ENCODE measurements around the gene FNTB.

The FNTB gene

GRCh38 chr14:64979336-64980074 lies 7.2 kb upstream of the FNTB start:
- DNase-seq (ENCODE audit: low spot score): no peak

DNA sequence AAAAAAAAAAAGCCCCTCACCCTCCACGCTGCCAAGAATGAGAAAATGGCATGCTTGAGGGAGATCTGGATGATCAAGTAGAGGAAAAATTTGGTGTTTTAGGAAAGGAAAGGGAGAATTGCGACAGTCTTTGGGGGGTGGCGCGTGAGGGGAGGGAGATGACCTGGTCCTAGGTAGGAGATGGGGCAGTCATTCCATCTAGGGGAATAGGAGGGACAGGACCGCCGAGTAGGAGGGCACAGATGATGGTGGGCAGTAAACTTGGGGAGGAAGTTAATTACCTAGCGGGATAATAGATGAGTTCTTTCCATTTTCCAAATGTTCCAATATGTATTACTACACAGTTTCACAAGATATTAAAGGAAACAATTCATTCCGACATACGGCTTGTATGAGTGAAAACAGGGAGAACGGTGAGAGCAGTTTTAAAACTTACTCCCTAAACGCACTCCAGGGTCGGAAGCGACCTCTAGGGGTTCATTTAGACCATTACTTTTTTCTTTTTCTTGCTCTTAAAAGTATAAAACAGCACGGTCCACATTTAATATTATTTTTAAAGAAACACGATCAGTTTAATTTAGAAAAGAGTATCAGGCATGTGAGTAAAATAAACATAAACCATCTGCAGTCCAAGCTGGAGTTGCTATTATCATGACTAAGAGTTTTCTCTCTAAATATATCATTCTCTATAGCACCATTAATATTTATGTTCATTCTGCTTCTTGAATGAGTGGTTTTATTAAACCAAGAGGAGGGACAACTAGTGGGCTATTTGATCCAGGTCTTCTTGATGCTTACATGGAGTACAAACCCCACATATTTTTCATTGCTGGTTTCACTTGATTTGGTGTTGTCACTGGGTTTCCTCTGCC lies 3.0 kb upstream of the FNTB start:
- DNase-seq (ENCODE audit: low spot score): peak; percentile 75

DNA sequence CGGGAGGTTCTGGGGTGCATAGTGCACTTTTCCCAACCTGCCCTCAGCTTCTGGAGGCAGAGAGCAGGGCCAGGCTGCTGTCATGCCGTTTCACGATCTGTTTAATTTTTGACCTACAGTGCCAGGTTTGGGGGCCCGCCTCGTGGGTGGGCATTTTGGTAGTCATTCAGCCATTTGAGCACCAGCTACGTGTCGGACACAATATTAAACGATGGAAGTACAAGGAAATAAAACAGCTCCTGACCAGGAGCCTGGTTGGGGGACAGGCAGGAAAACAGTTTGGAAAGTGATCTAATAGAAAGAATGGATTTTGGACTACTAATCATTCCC lies 708 bp downstream of the FNTB start:
- DNase-seq (ENCODE audit: low spot score): no peak

GRCh38 chr14:64990296-64990695 lies 3.6 kb downstream of the FNTB start:
- DNase-seq (ENCODE audit: low spot score): no peak

- DNase-seq (ENCODE audit: low spot score): no peak
Observed at GRCh38 chr14:64990939-64991338, 4.2 kb downstream of the FNTB start.

- no peak for DNase-seq (ENCODE audit: low spot score)
Observed at GRCh38 chr14:64992328-64992885, 5.7 kb downstream of the FNTB start.

DNA sequence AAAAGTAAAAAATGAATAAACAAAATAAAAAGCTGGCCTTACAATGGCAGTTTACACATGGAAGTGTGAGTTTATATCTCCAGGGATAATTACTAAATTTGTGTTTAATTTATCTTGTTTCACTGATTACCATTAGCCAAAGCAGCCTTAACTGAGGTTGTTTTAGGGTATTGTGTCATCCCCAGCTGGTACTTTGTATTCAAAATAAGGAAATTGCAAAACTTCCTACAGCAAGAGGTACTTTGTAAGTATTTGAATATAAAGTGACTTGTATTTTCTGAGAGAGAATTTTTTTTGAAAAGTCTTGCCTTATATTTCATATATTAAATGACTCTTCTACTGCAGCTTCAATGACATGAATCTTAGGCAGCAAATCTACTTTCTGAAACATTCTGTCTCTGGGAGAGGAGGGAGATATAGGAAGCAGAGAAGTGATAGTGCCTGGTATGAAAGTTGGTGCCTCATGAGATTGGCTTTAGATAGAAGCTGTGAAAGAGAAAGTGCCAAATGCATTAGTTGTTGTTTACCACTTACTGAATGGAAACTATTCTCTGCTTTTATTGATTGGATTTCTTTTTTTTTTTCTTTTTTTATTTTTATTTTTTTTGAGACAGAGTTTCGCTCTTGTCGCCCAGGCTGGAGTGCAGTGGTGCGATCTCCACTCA lies 6.7 kb downstream of the FNTB start:
- no peak for DNase-seq (ENCODE audit: low spot score)

GRCh38 chr14:64994540-64994939 lies 7.8 kb downstream of the FNTB start:
- DNase-seq (ENCODE audit: low spot score): no peak

- DNase-seq (ENCODE audit: low spot score): no peak
Observed at GRCh38 chr14:64995291-64995690, 8.6 kb downstream of the FNTB start.

DNA sequence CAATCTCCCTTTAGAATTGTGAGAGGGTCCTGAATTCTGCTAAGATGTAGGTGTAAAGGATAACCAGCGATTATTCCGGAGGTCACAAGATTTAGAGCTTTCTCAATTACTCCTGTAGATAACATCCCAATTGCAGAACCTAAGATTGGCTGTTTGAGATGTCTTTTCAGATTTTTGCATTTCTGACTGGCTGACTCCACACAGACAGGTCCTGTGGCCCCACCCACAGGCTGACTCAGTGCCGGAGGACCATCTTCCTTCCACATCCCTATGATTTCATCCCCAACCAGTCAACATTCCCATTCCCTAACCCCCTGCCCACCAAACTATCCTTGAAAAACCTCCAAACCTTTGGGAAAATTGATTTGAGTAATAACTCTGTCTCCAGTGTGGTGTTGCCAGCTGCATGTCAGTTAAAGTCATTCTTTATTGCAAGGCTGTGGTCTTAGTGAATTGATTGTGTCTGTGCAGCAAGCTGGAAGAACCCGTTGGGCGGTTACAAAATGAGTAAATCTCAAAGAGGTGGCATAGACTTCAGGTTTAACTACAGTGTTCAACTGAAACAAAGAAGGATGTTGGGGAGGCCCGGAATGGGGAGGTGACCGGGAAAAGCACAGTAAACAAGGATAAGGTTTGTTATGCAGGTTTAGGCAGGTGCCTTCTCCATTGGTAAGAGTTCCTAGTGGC lies 10.6 kb downstream of the FNTB start:
- DNase-seq (ENCODE audit: low spot score): peak; percentile 83

- DNase-seq (ENCODE audit: low spot score): no peak
Observed at GRCh38 chr14:64998455-64998931, 11.8 kb downstream of the FNTB start.

DNA sequence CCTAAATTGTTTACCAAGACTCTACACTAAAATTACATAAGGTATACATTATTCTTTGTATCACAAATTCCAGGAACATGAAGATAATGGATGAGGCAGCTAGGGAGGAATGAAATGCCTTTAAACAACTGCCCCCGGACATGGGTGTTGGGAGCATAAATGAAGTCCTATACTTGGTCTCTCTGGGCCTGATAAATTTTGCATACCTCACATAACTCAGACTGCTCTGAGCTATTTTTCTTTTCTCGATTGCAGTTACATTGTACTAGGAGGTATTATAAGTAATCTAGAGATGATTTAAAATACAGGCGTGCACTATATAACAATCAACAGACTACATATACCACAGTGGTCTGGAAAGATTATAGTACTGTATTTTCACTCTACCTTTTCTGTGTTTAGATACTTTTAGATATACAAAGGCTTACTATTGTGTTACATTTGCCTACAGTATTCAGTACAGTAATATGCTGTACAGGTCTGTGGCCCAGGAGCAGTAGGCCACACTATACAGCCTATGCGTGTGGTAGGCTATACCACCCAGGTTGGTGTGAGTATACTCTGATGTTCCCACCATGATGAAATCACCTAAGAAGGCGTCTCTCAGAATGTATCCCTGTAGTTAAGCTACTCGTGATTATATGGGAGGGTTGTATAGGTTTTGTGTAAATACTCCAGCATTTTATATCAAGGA lies 14.3 kb downstream of the FNTB start:
- no peak for DNase-seq (ENCODE audit: low spot score)

DNA sequence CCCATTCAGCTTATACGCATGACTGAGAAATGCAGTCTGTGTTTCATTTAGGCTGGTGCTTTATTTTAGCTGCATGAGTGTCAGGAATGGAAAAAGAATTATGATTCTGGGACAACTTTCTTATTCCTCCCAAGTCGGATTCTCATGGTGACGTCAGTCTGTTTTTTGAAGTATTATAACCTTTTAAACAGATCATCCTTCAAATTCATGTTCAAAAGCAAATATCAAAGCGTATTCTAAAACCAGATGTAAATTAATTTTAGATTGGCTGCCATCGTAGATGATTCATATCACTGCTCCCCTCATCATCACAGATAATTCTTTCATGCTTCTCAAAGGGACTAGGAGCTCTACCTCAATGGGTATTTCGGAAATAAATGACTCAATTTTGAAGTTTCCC lies 15.0 kb downstream of the FNTB start:
- DNase-seq (ENCODE audit: low spot score): no peak

DNA sequence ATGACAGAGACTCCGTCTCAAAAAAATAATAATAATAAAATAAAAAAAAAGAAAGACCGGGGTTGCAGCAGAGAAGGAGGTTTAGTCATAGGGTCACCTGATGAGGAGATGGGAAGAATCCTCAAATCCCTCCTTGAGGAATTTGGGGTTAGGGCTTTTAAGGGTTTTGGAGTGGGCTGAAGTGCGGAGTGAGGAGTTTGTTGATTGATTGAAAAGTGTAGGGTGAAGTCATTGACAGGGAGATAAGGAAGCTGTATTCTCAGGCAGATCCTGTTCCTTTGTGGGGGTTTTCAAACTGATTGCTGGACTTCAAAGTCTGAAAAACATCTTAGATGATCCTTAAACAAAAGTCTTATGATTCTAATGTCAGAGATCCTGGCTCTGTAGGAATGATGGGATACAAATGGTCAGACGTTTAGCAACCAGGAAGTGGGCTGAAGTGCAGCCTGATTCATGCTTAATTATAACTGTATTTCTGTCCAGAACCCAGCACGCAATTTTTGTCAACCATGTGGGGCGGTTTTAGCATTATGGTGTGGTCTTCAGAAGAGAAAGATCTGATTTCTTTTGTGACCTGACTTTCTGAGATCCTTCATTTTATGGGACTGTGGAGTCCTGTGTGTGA lies 16.0 kb downstream of the FNTB start:
- no peak for DNase-seq (ENCODE audit: low spot score)

GRCh38 chr14:65003394-65003793 lies 16.7 kb downstream of the FNTB start:
- DNase-seq (ENCODE audit: low spot score): no peak

DNA sequence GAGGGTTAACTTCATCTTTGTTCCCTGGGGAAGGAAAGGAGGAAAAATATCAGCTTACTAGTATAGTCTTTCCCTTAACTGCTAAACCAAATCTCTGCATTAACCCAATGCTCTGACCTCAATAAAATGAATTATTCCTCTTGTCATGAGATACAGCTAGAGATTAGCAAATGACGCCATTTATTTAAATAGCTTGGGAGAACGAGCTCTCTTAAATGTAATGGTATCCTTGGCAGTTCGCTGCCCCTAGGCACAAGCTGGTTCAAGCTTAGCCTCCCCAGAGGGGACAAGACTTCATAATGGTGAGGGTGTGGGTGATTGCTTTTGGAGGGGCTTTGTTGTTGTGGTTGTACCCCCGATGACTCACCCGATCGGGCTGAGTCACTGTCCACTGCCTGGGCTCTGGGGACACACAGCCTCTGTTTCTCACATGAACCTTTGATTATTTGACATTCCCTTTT lies 19.6 kb downstream of the FNTB start:
- DNase-seq (ENCODE audit: low spot score): no peak

DNA sequence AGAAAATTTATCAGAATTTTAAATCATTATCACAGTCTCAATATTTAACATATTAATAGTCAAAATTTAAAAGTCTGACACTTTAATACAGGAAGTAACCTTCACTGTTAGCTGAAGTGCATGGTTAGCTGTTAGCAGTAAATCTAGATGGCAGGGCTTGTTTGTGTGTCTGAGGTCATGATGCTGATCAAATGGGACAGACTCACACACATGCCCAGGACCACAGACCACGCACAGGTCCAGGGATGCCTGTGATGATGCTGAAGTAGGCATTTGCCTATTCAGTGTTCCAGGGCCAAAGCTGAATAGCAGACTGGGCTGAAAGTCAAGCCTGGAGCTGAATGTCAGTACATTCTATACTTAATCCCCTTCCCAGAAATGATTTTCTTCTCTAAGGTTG lies 20.5 kb downstream of the FNTB start:
- DNase-seq (ENCODE audit: low spot score): no peak

DNA sequence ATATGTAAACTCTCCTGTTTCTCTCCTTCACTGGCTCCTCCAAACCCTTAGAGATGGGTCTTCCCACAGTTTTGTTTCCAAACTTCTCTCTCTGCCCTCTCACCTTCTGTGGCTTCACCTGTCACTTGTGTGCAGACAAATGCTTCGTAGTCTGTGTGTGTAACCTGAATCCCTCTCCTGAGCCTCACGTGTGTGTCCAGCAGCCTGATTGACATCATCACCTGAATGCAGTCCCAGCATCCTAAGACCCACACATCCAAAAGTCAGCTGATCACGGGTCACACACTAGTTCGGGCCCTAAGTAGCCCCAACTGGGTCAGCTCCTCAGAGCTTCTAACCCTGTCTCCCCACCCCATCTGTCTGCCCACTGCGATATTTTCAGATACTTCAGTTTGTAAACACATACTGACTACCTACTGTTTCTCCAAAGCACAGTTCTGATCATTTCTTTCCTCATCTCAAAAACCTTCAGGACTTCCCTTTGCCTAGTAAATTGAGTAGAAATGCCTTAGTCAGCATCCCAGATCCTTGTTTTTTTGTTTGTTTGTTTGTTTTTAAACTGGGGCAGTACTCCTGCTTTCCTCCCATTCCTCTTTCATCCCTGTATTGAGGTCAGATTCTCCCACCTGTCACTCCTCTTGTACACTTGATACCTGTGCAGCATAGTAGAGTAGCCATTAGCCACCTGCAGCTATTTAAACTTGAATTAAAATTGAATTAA lies 23.7 kb downstream of the FNTB start:
- DNase-seq (ENCODE audit: low spot score): no peak

- no peak for DNase-seq (ENCODE audit: low spot score)
Observed at GRCh38 chr14:65011538-65011937, 24.8 kb downstream of the FNTB start.

DNA sequence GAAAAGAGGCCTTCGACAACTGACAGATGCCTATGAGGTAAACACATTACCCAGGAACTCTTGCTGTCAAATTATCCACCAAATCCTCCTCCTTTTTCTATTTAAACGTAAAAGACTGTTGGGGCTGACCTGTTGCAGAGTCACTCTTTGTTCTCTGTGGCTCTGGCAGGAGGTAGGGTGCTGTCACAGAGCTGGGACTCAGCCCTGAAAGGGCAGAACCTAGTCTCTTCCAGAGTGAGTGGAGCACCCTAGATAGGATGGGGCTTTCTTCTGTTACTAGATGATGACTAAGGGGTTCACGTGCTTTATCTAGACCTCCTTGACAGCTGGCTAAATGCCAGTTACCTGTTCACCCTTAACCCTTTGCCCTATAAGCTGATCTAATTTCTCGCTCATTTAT lies 25.7 kb downstream of the FNTB start:
- DNase-seq (ENCODE audit: low spot score): peak; percentile 57

All from pons (tissue), 1 donor.